ENCODE measurements around the gene HAPSTR1. TPM values are rescaled to one million over a fixed set of nuclear protein-coding genes. Genes with fewer than 3 reads are reported as not detected.

HAPSTR1 gene
- polyA plus RNA-seq, 3 donors: 40.0 to 47.5 (median 47.2) TPM

DNA sequence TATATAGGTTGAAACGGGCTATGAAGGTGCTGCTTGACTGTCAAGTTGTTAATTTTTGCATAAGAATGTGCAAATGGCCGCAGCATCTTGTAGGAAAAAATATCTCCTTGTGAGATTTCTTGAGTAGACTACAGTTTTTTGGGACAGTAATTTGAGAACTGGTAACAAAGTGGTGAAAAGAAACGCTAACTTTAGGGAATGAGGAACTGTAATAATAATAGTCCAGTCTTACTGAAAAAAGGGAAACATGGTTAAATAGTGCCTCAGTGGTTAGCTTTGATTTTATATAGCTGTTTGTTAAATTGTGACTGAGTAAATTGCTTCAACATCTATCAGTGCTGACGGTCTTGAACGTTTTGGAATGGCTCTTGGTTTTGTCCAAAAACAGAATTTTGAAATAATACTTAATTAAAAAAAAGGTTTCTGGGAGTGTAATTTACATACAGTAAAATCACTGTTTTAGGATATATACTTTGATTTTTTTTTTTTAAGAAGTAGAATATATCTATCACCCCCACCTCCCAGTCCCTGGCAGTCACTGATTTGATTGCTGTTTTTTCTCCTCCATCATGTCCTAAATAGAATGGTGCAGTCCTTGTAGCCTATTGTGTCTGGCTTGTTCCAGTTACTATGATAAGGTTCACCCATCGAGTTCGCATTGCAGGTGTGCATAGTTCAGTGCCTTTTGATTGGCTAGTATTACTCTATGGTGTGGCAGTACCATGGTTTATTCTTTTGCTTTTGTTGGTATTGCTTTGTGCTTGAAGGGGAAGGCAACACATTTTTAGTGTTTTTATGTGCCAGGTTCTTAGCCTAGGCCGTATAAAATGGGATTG, 2.8 kb downstream of the HAPSTR1 start:
- DNase-seq: no peak

GRCh38 chr16:9095171-9095570, 3.7 kb downstream of the HAPSTR1 start:
- DNase-seq: no peak

DNA sequence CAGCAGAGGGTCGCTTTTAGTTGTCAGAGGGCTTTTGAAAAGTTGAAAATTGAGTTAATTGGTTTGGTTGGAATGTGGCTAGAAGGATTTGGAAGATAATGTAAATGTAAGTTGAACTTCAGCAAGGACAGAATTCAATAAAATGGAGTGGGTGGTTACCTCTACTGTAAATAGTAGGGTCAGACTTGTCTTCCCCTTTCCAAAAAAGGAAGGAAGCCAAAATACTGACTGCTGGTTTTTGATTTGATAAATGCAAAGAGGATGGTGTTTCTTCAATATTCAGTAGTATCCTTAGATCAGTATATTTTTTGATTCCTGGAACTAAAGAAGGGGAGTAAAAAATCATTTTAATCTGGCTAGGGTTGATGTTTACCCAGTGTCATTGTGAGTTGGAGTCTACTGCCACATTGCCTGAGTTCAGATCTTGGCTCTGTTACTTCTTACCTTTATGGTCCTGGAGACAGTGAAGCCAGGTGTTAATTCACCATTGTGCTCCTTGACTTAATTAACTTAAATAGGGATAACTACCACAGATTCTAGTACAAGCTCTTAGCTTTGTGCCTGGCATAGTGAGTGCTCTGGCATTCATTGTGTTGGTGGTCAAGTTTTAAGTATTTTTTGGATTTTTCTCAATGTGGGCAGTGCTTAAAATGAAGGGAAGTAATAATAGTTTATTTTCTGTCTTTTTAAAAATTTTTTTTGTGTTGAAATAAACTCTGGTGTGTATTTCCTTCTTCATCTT, 4.4 kb downstream of the HAPSTR1 start:
- DNase-seq: no peak

DNA sequence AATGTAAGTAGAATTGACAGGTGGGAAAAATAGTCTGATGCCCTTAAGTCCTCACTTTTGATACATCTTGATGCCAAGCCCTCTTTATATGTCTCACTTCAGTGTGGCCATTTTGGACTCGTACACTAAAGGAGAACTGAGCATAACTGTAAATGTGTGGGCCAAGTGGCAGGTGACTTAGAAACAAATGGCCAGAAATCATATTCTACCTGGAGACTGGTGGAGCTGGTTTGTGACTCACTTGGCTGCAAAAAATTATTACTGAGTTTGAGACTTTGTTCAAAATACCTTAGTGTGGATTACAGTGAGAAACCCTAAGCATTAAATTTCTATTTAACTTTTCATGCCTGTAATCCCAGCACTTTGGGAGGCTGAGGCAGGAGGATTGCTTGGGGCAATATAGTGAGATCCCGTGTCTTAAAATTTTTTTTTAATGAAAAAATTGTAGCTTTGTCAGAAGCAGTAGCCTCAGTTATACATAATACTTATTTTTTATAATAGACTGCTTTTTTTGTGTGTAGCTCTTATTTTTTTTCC, 5.0 kb downstream of the HAPSTR1 start:
- DNase-seq: no peak

DNA sequence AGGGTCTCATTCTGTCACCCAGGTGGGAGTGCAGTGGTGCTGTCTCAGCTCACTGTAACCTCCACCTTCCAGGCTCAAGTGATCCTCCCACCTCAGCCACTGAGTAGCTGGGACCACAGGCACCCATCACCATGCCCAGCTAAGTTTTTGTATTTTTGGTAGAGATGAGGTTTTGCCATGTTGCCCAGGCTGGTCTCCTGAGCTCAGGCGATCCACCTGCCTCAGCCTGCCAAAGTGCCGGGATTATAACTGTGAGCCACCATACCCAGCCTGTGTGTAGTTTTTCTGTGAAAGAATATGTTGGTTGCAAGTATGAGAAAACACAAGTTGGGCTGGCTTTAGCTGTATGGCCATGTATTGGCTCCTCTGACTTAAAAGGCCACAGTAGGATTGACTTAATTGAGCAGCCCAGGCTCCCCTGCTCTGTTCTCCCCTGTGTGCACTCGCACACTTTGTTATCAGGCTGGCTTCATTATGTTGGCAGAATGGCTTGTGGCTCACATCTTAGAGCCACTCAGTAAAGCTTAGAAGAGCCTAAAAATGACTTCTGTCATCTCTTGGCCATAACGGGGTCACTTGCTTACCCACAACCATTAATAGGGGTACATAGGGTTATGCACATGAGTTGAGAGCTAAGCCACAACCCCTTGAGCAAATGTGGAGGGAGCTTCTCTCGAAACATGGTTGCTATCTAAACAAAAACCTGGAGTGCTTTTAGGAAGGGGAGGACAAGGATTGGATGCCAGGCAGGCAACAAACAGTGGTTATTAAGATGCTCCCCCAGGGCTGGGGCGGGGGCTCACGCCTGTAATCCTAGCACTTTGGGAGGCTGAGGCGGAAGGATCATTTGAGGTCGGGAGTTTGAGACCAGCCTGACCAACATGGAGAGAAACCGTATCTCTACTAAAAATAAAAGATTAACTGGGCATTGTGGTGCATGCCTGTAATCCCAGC, 6.1 kb downstream of the HAPSTR1 start:
- DNase-seq: no peak

DNA sequence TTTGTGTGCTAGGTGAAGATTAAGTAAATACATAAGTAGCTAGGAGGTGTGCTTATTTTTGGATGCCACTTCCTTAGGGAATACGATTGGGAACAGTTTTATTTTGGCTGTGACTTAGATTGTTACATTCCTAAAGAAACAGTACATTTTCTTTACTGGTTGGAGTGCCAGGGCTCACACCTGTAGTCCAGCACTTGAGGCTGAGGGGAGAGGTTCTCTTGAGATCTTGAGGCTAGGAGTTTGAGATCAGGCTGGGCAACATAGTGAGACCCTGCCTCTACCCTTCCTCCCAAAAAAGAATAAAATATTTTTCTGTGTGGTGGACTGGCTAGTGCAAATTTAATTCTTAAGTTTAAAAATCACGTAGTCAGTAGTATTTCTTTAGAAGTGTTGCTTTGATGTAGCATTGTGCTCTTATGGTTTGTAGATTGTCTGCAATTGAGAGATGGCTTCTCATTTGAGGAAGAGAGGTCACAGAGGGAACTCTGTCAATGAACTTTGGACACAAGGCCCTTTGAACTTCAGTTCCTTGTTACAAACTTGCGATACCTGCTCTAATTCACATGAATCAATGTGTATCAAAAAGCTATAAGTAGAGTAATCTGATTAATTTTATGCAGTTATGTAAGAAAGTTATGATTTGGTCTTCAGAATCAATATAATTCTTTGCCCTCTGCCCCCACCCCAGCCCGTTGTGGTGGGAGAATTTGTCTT, 7.1 kb downstream of the HAPSTR1 start:
- DNase-seq: no peak

DNA sequence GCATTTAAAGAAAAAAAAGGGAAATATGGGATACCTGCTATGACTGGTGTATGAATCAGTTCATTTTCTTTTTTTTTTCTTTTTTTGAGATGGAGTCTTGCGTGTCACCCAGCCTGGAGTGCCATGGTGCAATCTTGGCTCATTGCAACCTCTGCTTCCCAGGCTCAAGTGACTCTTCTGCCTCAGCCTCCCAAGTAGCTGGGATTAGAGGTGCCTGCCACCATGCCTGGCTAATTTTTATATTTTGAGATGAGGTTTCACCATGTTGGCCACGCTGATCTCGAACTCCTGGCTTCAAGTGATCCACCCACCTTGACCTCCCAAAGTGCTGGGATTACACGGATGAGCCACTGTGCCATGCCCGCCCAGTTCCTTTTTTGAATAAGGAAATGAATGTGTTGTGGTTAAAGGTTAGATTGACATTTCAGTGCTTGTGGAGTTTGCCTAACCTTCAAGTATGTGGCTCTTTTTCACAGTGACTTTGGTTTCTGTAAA, 7.7 kb downstream of the HAPSTR1 start:
- DNase-seq: no peak

GRCh38 chr16:9102379-9102778, 10.9 kb downstream of the HAPSTR1 start:
- no peak for DNase-seq

DNA sequence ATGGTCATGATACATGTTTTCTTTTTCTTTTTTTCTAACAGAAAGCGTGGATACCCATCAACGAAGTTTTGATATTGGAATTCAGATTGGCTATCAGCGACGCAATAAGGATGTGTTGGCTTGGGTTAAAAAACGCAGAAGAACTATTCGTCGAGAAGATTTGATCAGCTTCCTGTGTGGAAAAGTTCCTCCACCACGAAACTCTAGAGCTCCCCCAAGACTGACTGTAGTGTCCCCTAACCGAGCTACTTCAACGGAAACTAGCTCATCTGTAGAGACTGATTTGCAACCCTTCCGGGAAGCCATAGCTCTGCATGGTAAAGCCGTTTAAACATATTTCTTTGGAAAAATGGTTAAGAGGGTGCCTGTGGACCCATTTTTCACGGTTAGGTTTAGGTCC, 11.5 kb downstream of the HAPSTR1 start:
- DNase-seq: no peak

DNA sequence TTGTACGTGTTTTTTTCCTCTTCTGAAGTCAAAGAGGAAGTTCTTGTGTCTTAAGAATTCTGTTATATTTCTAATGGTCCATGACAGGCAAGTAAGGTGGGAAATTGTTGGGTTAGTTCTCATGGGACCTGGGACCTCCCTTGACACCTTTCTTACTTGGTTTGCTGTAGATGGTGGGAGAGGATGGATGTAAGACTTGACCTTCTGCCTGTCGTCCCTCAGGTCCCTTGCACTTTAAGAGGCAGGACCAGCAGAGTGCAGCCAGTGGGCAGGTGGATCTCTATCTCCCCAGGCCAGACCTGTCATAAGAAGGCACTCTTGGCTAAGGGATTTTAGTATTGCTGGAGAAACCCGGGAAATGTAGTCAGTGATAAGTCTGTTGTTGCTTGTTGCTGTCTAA, 12.1 kb downstream of the HAPSTR1 start:
- DNase-seq: no peak

- DNase-seq: no peak
Measured at GRCh38 chr16:9105189-9105588, 13.7 kb downstream of the HAPSTR1 start.

DNA sequence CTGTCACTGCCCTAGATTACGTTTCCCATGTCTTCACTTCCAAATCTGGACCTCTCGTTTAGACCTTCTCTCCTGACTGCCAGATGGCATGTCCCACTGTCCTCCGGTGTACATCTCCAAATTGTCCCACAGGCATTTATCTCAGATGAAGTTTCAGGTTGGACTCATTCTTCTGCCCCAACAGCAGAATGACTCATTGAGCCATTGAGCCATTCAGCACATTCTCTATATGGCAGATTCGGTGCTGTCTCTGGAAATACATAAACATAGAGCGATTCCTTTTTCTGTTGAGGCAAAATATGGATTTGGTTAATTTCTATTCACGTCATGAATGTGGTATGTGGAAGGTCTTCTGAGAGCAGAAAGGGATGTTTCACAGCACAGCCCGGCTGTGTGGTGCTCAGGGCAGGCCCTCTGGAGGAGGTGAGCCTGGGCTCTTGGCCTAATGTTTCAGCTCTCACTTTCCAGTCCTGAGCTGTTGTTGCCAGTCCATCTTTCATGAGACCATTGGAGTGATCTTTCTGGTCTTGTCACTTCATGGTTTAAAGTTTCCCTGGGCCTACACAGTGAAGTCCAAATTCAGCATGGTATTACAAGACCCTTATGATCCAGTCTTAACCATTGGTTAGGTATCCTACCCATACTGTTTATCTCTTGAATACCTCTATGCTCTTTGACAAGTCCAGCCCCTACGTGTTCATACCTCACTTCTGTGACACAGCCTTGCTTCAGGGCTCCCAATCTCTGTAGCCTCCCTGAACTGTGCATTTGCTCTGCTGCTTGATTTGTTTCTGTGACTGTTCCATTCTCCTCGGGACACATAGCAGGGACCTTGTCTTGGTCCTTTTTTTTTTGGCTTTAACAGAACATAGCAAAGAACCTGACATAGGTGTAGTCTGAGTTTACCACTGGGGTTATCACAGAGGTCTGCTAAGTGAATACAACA, 15.9 kb downstream of the HAPSTR1 start:
- no peak for DNase-seq

DNA sequence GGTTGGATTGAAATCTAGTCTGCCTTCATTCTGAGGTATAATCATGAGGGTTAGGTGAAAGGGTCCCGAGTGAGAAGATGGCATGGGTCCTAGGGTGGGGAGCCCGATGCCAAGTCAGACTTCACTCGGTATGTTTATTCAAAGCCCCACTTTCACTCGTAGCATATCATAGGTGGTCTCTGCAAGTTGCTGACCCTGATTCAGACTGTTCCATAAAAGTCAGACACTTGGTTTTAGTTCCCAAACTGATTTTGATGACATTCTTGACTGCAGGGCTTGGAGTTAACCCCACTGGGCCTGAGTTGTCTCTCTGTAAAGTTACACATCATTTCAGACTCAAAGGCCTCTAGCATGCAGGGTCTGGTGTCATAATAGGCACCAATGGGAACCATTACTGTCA, 17.8 kb downstream of the HAPSTR1 start:
- DNase-seq: no peak

DNA sequence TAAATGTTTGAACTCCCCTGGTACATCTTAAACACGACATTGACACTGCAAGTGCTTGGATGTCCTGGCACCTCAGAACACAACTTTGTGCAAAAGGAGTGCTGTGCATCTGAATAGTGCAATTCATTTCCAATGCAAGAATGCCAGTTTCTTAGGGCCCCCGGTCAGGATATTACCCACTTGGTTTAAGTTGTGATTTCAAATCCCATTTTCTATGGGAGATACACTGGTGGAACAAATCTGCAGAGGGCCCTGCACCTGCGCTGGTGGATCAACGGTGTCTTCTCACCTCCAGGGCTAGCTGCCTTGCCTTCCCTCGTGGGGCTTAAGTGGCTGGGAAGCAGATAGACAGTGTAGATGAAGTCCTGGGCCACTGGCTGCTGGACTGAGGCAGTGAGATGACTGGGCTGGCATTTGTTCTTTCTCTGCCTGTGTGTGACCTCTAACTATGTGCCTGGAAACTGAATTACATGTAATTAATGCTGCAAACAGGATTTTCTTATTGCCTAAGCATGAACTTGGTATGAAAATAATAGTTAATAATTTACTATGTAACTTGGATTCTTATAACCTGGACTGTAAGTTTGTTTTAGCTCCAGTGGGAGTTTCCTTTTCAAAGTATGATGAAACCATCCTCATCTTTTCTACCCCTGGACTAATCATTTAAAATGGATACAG, 20.9 kb downstream of the HAPSTR1 start:
- no peak for DNase-seq

- DNase-seq: no peak
Measured at GRCh38 chr16:9112844-9113186, 21.4 kb downstream of the HAPSTR1 start.

- DNase-seq: no peak
Measured at GRCh38 chr16:9113707-9114106, 22.3 kb downstream of the HAPSTR1 start.

GRCh38 chr16:9114112-9114511, 22.7 kb downstream of the HAPSTR1 start:
- no peak for DNase-seq

- DNase-seq: no peak
Measured at GRCh38 chr16:9114842-9115241, 23.4 kb downstream of the HAPSTR1 start.

DNA sequence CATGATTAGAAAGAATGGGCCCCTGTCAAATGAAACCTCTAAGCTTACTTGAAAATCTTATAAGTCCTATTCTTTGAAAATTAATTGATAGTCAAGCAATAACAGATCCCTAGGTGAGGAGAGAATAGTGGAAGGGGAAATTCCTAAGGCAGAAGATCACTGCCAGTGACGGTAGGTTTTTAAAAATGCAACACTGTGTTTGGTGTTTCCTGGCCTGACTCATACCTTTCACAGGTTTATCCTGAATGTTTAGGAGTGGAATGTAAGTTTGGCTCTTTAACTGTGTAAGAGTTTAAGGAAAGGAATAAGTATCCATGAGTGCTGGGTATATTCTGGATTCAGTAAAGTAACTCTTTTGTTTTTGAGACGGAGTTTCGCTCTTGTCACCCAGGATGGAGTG, 23.8 kb downstream of the HAPSTR1 start:
- no peak for DNase-seq
